22Rv1 (cell line): ENCODE measurements around the gene AOAH.

Source experiments
- H3K27ac ChIP-seq: fragments of 450-650 bp; 2 replicates; pipeline ENCODE4 v1.5.1; 2017
- ZFX ChIP-seq: fragments of 450-650 bp; IDR thresholded peaks from 2 replicates; pipeline ENCODE4 v1.6.1; 2017; ENCODE audit warnings: antibody characterized with exemption, borderline replicate concordance
- TF ChIP-seq, protein P1 (sequence below): fragments of 450-650 bp; IDR thresholded peaks from 2 replicates; pipeline ENCODE4 v1.5.1; 2017; ENCODE audit warnings: mild to moderate bottlenecking

The AOAH gene

GRCh38 chr7:36690514-36691187, 33.6 kb downstream of the AOAH start:
- TF ChIP-seq, protein P1, sequence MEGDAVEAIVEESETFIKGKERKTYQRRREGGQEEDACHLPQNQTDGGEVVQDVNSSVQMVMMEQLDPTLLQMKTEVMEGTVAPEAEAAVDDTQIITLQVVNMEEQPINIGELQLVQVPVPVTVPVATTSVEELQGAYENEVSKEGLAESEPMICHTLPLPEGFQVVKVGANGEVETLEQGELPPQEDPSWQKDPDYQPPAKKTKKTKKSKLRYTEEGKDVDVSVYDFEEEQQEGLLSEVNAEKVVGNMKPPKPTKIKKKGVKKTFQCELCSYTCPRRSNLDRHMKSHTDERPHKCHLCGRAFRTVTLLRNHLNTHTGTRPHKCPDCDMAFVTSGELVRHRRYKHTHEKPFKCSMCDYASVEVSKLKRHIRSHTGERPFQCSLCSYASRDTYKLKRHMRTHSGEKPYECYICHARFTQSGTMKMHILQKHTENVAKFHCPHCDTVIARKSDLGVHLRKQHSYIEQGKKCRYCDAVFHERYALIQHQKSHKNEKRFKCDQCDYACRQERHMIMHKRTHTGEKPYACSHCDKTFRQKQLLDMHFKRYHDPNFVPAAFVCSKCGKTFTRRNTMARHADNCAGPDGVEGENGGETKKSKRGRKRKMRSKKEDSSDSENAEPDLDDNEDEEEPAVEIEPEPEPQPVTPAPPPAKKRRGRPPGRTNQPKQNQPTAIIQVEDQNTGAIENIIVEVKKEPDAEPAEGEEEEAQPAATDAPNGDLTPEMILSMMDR, result no peak
- no peak for TF ChIP-seq ZFX
- no peak overlapping the region for H3K27ac ChIP-seq

- TF ChIP-seq, protein P1, result no peak
- TF ChIP-seq ZFX, result no peak
- no peak overlapping the region for H3K27ac ChIP-seq
Measured at GRCh38 chr7:36690041-36690440, 34.3 kb downstream of the AOAH start.

- no peak overlapping the region for H3K27ac ChIP-seq
- TF ChIP-seq ZFX, result no peak
- TF ChIP-seq, protein P1, result no peak
Measured at GRCh38 chr7:36686499-36686898, 37.8 kb downstream of the AOAH start.

- no peak overlapping the region for H3K27ac ChIP-seq
Measured at GRCh38 chr7:36684954-36685353, 39.3 kb downstream of the AOAH start.

DNA sequence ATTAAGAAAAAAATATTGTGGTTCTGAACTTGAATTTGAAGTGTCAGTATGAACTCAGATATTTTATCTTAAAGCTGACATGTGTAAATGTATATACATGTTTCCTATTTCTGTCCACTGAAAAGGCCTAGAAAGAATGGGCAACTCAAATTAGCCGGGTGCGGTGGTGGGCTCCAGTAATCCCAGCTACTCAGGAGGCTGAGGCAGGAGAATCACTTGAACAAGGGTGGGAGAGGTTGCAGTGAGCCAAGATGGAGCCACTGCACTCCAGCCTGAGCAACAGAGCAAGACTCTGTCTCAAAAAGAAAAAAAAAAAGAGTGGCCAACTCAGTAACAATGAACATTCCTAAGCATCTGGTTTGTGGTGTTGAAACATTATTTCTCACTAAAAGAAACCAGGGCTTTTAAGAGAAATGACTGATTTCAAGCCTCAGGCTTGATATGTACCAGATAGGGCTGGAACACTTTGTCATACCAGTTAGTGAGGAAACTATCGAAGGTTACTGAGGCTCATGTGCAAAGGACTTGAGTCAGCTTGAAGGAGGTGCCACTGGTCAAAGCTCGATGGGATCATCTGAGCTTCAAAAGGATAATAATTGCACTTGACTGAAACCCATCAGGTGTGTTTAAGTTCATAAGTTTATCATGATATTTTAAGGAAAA, 40.5 kb downstream of the AOAH start:
- H3K27ac ChIP-seq, result no peak overlapping the region
- TF ChIP-seq ZFX, result no peak
- TF ChIP-seq, protein P1, result no peak

More at GRCh38 chr7:36684954-36685353, 39.3 kb downstream of the AOAH start:
- TF ChIP-seq ZFX, result no peak
- TF ChIP-seq, protein P1, result no peak

DNA sequence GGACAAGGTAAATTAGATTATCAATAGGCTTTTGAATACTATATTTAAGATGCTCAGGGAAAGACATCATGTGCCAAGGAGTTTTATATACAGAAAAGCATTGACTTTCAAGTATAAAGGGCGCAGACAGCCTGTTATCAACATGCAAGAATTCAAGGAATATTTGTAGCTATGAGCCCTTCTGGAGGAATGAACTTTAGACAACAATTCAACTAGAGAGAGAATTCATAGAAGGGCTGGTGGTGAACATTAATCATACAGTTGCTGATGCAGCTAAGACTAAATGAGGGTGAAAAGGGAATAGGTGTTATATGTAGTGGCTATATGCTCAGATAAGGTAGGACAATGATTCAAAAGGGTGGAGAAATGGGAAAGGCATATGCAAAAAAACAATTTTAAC, 41.2 kb downstream of the AOAH start:
- H3K27ac ChIP-seq, result no peak overlapping the region
- TF ChIP-seq ZFX, result no peak
- TF ChIP-seq, protein P1, result no peak

GRCh38 chr7:36682102-36682501, 42.2 kb downstream of the AOAH start:
- no peak overlapping the region for H3K27ac ChIP-seq
- TF ChIP-seq, protein P1, result no peak
- TF ChIP-seq ZFX, result no peak
